ENCODE measurements around the gene CHAC1.

DNA sequence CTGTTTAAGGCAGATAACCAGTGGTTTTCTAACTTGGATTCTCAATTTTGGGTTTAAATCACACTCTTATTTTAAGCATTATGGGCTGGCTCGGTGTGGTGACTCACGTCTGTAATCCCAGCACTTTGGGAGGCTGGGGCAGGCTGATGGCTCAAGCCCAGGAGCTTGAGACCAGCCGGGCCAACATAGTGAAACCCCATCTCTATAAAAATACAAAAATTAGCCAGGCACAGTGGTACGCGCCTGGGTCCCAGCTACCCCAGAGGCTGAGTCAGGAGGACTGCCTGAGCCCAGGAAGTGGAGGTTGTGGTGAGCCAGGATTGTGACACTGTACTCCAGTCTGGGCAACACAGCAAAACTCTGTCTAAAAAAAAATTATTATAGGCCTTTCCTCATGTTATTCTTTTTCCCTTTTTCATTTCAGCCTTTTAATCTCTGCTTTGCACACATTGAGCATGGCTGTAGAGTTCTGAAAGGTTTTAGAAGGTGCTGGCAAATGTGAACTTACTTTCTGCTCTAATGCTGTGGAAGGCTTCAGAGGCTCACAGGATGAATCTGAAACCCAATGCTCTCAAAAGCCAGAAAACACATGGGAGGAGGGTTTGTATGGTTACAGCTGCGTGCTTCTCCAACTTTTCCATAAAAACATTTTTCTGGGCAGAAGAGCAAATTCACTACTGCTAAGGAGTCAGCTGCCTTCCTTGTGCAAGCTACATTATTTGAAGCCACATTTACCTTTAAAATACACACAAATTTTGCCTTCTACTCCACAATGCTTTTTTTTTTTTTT, 32.5 kb downstream of the CHAC1 start:
- TF ChIP-seq YY1 (IDR thresholded peaks at IDR 0.05; ENCODE audit: insufficient read depth, insufficient read length) (no peak), ZNF274 (IDR thresholded peaks at IDR 0.05; ENCODE audit: low read depth, low read length) (no peak)
